Liver (tissue), 9 donors: Measurements from ENCODE around the gene ATF6B. TPM values are rescaled to one million over a fixed set of nuclear protein-coding genes. Genes with fewer than 3 reads are reported as not detected.
A peak's percentile ranks its signal among the peaks of the same experiment; 100 is the strongest.

Experiments
- DNase-seq: peaks from one replicate; pipeline ENCODE4 v3.0.0-alpha.2; 2017; ENCODE audit warnings: low spot score
- H3K27ac ChIP-seq, 2 donors: one replicate each; pipeline ENCODE4 v1.7.0; 2013; ENCODE audit warnings: inconsistent platforms in 2 of 2, low read length in 2 of 2, control low read depth in 1 of 2, low read depth in 1 of 2, mild to moderate bottlenecking in 1 of 2
- H3K27me3 ChIP-seq, 4 donors: one replicate each; pipeline versions ENCODE4 v1.6.1 to v1.7.0; 2013; ENCODE audit warnings: low read length in 3 of 4, inconsistent platforms in 1 of 4, mild to moderate bottlenecking in 1 of 4, moderate library complexity in 1 of 4; ENCODE audit not compliant: control insufficient read depth in 4 of 4, insufficient read depth in 4 of 4
- H3K36me3 ChIP-seq, 4 donors: one replicate each; pipeline versions ENCODE4 v1.6.1 to v1.7.0; 2013; ENCODE audit warnings: low read length in 3 of 4, mild to moderate bottlenecking in 3 of 4, low read depth in 1 of 4, moderate library complexity in 1 of 4; ENCODE audit not compliant: control insufficient read depth in 4 of 4, insufficient read depth in 3 of 4
- H3K4me1 ChIP-seq, 4 donors: one replicate each; pipeline versions ENCODE4 v1.6.1 to v1.7.0; 2013; ENCODE audit warnings: low read length in 3 of 4, mild to moderate bottlenecking in 3 of 4, moderate library complexity in 1 of 4; ENCODE audit not compliant: control insufficient read depth in 4 of 4, insufficient read depth in 4 of 4
- H3K4me3 ChIP-seq, 3 donors: one replicate each; pipeline versions ENCODE4 v1.6.1 to v1.7.0; 2013; ENCODE audit warnings: low read length in 3 of 3, control low read depth in 1 of 3, low read depth in 1 of 3, mild to moderate bottlenecking in 1 of 3
- H3K9ac ChIP-seq, 2 donors: one replicate each; pipeline ENCODE4 v1.7.0; 2013; ENCODE audit warnings: low read length in 2 of 2, mild to moderate bottlenecking in 2 of 2, moderate library complexity in 2 of 2, control low read depth in 1 of 2, low read depth in 1 of 2
- H3K9me3 ChIP-seq, 4 donors: one replicate each; pipeline versions ENCODE4 v1.6.1 to v1.7.0; 2013; ENCODE audit warnings: low read length in 3 of 4; ENCODE audit not compliant: control insufficient read depth in 4 of 4
- EGR1 ChIP-seq, 2 donors: IDR thresholded peaks; 2 replicates each; pipeline ENCODE4 v1.6.1; 2016 to 2018; ENCODE audit warnings: antibody characterized with exemption in 2 of 2, low read depth in 2 of 2
- FOXA1 ChIP-seq: IDR thresholded peaks from 2 replicates; pipeline ENCODE4 v1.6.1; 2016; ENCODE audit warnings: antibody characterized with exemption
- FOXA2 ChIP-seq: IDR thresholded peaks from 2 replicates; pipeline ENCODE4 v1.6.1; 2016; ENCODE audit warnings: antibody characterized with exemption
- GABPA ChIP-seq, 2 donors: IDR thresholded peaks in 1 of 2; conservative IDR thresholded peaks in 1 of 2; 2 replicates each; pipeline ENCODE4 v1.6.1; 2016; ENCODE audit warnings: antibody characterized with exemption in 2 of 2, mild to moderate bottlenecking in 1 of 2, moderate library complexity in 1 of 2
- HNF4A ChIP-seq, 2 donors: conservative IDR thresholded peaks; 2 replicates each; pipeline ENCODE4 v1.6.1; 2016; ENCODE audit warnings: antibody characterized with exemption in 2 of 2, mild to moderate bottlenecking in 2 of 2
- HNF4G ChIP-seq: IDR thresholded peaks from 2 replicates; pipeline ENCODE4 v1.6.1; 2016; ENCODE audit warnings: antibody characterized with exemption
- JUND ChIP-seq, 2 donors: IDR thresholded peaks; 2 replicates each; pipeline ENCODE4 v1.6.1; 2016; ENCODE audit warnings: antibody characterized with exemption in 2 of 2
- NR2F2 ChIP-seq: IDR thresholded peaks from 2 replicates; pipeline ENCODE4 v1.6.1; 2016; ENCODE audit warnings: antibody characterized with exemption
- RAD21 ChIP-seq, 2 donors: IDR thresholded peaks; 2 replicates each; pipeline ENCODE4 v1.6.1; 2016; ENCODE audit warnings: antibody characterized with exemption in 2 of 2, mild to moderate bottlenecking in 2 of 2
- RXRA ChIP-seq, 2 donors: IDR thresholded peaks; 2 replicates each; pipeline ENCODE4 v1.6.1; 2017 to 2018; ENCODE audit warnings: antibody characterized with exemption in 2 of 2, mild to moderate bottlenecking in 1 of 2
- SP1 ChIP-seq: IDR thresholded peaks from 2 replicates; pipeline ENCODE4 v1.6.1; 2018; ENCODE audit warnings: antibody characterized with exemption, mild to moderate bottlenecking
- TAF1 ChIP-seq: conservative IDR thresholded peaks from 2 replicates; pipeline ENCODE4 v1.6.1; 2016; ENCODE audit warnings: antibody characterized with exemption, mild to moderate bottlenecking
- YY1 ChIP-seq: IDR thresholded peaks from 2 replicates; pipeline ENCODE4 v1.6.1; 2016; ENCODE audit warnings: antibody characterized with exemption, mild to moderate bottlenecking
- WGBS: extraction: QIAGEN DNeasy Blood & Tissue Kit; methylation state at CpG from one replicate; pipeline ENCODE4 v1.1.7; 2013; 5-methylcytosine and 5-hydroxymethylcytosine counted together
- polyA plus RNA-seq, 2 donors: library from polyadenylated mRNA; stranded (reverse) in 1 of 2; unstranded in 1 of 2; fragments of 200-250 nt in 1 of 2; fragments of >200 nt in 1 of 2; fragmentation: Nextera tagmentation in 1 of 2; extraction: Ambion mirVana in 1 of 2; gene quantifications; one replicate each; pipeline versions ENCODE4 v1.2.1 to v1.2.3, GENCODE V29; 2013 to 2015
- total RNA-seq, 2 donors: library from RNA; depleted of rRNA; stranded (reverse); fragments of >200 nt; gene quantifications; one replicate each; pipeline ENCODE4 v1.2.3, GENCODE V29; 2014
- TF ChIP-seq, protein P1 (sequence below): IDR thresholded peaks from 2 replicates; pipeline ENCODE4 v1.6.1; 2016; ENCODE audit warnings: antibody characterized with exemption
- TF ChIP-seq, protein P2 (sequence below): fragments of 150-350 bp; IDR thresholded peaks from 2 replicates; pipeline ENCODE4 v1.5.1; 2017; ENCODE audit warnings: improper control_type of control experiment, low read depth, low read length; ENCODE audit not compliant: missing input control
- TF ChIP-seq, protein P3 (sequence below): IDR thresholded peaks from 2 replicates; pipeline ENCODE4 v1.6.1; 2016; ENCODE audit warnings: antibody characterized with exemption
- TF ChIP-seq, protein P4 (sequence below): IDR thresholded peaks from 2 replicates; pipeline ENCODE4 v1.6.1; 2016; ENCODE audit warnings: antibody characterized with exemption
- TF ChIP-seq, protein P5 (sequence below): IDR thresholded peaks from 2 replicates; pipeline ENCODE4 v1.6.1; 2016; ENCODE audit warnings: antibody characterized with exemption, mild to moderate bottlenecking
- donor health status: healthy.
- donor health status: healthy.
- donor health status: healthy.
- donor health status: healthy.
- donor health status: healthy.

ATF6B gene
- total RNA-seq (10 to 100 TPM; 13.6 to 13.9 TPM), polyA plus RNA-seq (10 to 100 TPM; 17.1 to 24.8 TPM)

DNA sequence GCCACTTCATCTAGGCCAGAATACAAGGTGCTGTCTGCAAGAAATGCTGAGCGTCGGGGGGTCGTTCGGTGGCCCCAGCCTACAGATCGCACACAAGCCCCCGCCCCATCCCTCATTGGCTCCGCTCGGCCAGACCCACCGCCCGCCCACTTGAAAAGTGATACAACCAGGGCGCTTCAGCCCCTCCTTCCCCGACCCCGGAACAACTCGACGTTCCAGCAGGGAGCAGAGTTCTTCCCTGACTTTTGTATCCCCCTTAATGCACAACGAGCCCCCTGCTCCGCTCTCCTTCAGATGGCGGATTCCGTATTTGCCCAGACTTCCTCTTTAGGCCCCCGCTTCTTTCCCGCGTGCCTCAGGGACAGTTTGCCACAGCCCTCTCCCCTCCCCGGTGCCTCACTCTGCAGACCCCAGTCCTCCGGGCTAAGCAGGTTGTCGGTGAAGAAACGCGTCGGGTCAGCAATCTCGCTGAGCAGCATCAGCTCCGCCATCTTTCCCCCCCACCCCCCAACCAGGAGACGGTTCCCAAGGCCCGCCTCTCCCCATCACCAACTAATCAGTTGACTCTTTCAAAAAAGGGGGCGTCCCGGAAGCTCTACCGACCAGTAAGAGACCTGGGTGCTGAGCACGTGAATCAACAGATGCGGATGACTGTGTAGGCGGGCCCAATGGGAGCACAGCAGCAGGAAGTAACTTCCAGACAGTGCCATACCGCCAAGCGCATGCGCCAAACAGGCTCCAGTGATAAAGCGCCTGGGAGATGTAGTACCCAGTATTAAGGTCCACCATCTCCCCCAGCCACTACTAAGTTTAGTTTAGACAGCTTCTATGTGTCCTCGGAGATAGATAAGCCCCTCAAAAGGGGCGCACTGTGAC, at the start of gene ATF6B:
Gene ATF6B, minus strand, starts transcription at position 530 of the 876 bp plus-strand sequence. Its CDS starts 39 bp downstream, at position 491.
- Histone ChIP-seq H3K9me3 (no peaks in the 10 kb centered on the region), H3K9ac (peak within 1 kb of the TSS; percentile 18 to 58), H3K36me3 (peaks cover 2 to 12% (median 11%) of the 10 kb centered on the region in 4 donors), H3K4me1 (peaks cover 3 to 28% (median 24%) of the 10 kb centered on the region in 4 donors), H3K4me3 (peak within 1 kb of the TSS; percentile 89 to 98 (median 90)), H3K27ac (peak within 1 kb of the TSS; percentile 63 to 76), H3K27me3 (no peaks in the 10 kb centered on the region)
- peak; percentile 94 for DNase-seq
- WGBS, result under 1% methylated on average over 44 of the region's 44 CpGs
- TF ChIP-seq RAD21 (IDR thresholded peaks at IDR 0.05) (peak in 1 of 2 donors; percentile 8), YY1 (peak; percentile 97), SP1 (peak; percentile 64), RXRA (IDR thresholded peaks at IDR 0.05) (no peak), FOXA1 (no peak), FOXA2 (no peak), TAF1 (no peak), NR2F2 (no peak), HNF4G (no peak), JUND (IDR thresholded peaks at IDR 0.05) (peak in 1 of 2 donors; percentile 53), HNF4A (conservative IDR thresholded peaks at IDR 0.05) (peak; percentile 23 to 40), EGR1 (IDR thresholded peaks at IDR 0.05; ENCODE audit: low read depth in 2 of 2) (no peak), GABPA (IDR thresholded peaks at IDR 0.05 in 1 of 2, conservative IDR thresholded peaks at IDR 0.05 in 1 of 2) (peak in 1 of 2 donors; percentile 84)
- TF ChIP-seq, protein P1, sequence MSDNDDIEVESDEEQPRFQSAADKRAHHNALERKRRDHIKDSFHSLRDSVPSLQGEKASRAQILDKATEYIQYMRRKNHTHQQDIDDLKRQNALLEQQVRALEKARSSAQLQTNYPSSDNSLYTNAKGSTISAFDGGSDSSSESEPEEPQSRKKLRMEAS, result peak; percentile 23
- TF ChIP-seq, protein P2, sequence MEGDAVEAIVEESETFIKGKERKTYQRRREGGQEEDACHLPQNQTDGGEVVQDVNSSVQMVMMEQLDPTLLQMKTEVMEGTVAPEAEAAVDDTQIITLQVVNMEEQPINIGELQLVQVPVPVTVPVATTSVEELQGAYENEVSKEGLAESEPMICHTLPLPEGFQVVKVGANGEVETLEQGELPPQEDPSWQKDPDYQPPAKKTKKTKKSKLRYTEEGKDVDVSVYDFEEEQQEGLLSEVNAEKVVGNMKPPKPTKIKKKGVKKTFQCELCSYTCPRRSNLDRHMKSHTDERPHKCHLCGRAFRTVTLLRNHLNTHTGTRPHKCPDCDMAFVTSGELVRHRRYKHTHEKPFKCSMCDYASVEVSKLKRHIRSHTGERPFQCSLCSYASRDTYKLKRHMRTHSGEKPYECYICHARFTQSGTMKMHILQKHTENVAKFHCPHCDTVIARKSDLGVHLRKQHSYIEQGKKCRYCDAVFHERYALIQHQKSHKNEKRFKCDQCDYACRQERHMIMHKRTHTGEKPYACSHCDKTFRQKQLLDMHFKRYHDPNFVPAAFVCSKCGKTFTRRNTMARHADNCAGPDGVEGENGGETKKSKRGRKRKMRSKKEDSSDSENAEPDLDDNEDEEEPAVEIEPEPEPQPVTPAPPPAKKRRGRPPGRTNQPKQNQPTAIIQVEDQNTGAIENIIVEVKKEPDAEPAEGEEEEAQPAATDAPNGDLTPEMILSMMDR, result no peak
- TF ChIP-seq, protein P3, sequence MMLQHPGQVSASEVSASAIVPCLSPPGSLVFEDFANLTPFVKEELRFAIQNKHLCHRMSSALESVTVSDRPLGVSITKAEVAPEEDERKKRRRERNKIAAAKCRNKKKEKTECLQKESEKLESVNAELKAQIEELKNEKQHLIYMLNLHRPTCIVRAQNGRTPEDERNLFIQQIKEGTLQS, result no peak
- TF ChIP-seq, protein P4, sequence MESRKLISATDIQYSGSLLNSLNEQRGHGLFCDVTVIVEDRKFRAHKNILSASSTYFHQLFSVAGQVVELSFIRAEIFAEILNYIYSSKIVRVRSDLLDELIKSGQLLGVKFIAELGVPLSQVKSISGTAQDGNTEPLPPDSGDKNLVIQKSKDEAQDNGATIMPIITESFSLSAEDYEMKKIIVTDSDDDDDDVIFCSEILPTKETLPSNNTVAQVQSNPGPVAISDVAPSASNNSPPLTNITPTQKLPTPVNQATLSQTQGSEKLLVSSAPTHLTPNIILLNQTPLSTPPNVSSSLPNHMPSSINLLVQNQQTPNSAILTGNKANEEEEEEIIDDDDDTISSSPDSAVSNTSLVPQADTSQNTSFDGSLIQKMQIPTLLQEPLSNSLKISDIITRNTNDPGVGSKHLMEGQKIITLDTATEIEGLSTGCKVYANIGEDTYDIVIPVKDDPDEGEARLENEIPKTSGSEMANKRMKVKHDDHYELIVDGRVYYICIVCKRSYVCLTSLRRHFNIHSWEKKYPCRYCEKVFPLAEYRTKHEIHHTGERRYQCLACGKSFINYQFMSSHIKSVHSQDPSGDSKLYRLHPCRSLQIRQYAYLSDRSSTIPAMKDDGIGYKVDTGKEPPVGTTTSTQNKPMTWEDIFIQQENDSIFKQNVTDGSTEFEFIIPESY, result peak; percentile 77
- TF ChIP-seq, protein P5, sequence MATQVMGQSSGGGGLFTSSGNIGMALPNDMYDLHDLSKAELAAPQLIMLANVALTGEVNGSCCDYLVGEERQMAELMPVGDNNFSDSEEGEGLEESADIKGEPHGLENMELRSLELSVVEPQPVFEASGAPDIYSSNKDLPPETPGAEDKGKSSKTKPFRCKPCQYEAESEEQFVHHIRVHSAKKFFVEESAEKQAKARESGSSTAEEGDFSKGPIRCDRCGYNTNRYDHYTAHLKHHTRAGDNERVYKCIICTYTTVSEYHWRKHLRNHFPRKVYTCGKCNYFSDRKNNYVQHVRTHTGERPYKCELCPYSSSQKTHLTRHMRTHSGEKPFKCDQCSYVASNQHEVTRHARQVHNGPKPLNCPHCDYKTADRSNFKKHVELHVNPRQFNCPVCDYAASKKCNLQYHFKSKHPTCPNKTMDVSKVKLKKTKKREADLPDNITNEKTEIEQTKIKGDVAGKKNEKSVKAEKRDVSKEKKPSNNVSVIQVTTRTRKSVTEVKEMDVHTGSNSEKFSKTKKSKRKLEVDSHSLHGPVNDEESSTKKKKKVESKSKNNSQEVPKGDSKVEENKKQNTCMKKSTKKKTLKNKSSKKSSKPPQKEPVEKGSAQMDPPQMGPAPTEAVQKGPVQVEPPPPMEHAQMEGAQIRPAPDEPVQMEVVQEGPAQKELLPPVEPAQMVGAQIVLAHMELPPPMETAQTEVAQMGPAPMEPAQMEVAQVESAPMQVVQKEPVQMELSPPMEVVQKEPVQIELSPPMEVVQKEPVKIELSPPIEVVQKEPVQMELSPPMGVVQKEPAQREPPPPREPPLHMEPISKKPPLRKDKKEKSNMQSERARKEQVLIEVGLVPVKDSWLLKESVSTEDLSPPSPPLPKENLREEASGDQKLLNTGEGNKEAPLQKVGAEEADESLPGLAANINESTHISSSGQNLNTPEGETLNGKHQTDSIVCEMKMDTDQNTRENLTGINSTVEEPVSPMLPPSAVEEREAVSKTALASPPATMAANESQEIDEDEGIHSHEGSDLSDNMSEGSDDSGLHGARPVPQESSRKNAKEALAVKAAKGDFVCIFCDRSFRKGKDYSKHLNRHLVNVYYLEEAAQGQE, result no peak
